HL-60/S4 treated with retinoic acid at 250 ng/mL for 4 days and 3 days (cell line): ENCODE results near the gene TMEM60.
"Not testable (repeated sequence)": the region's sequence is repeated elsewhere in the genome, so short reads cannot be mapped to it uniquely, and the experiment has no call there.

ENCODE experiments used
- in situ Hi-C: fragments of 300-500 bp; cut with MboI; formaldehyde crosslinking; loops from 2 replicates; pipeline ENCODE4 v1.7.0; 2022; ENCODE audit warnings: low sequenced_read_pairs

The TMEM60 gene

DNA sequence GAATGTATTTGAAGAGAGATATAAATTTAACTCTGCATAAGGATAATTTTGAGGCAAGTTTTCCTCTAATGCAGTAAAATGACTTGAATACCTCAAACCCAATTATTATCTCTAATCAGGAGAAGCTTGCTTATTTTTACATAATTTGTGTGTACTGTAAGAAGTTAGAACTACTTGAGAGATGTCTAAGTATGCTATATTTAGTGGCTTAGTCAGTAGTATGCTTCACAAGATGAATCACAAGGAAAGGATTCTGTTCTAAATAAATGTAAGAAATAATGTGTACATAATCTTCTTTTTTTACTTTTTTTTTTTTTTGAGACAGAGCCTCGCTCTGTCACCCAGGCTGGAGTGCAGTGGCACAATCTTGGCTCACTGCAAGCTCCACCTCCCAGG is 14.1 kb upstream of the TMEM60 start:
- in situ Hi-C loops, result no loop called here

DNA sequence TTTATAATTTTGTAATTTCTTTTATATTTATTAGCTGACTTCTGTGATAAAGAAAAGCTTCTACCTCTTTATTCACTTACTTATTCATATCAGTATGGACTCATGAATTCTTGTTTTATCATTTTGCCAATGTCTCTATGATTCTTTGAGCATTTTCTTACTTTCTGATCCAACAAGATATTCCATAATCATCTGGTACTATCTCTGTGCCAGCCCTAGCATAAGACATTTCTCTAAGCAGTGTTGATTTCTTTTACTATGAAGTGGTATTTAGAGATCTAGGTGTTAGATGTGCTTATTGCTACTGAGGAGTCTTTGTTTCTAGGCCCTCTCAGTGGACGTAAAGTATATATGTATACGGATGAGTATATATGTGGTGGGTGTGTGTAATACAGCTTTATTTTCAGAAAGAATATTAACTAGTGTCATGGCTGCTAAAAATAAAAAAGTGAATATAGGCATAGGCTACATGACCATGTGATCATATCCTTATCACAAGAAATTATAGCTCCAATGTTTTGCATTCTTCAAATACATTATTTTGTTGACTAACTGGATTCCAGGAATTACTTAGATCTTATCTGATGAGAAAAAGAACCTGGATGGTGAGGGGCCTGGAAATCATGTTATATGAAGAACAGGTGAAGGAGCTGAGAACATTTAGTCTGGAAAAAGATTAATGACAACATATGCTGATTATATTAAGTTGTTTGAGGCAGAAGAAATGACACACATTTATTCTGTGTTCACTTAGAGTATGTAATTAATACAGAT is 13.5 kb upstream of the TMEM60 start:
- in situ Hi-C loops, result no loop called here

DNA sequence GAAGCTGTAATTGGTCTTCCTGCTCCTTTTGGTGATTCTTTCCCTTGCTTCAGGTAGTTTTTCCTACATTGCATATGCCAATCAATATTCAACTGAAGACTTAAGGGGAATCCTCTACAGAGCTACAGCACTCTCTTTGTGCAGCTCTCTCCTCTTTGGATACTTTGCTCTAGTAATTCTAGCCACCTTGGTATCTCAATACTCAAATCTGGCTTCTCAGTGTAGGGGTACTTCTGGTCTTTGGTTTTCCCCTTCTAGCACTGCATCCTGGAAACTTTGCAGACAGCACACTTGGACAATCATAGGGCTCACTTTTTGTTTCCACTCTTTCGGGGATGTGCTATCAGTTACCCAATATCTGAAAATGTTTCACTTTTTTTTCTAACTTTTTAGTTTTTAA is 10.3 kb upstream of the TMEM60 start:
- in situ Hi-C loops, result no loop called here

DNA sequence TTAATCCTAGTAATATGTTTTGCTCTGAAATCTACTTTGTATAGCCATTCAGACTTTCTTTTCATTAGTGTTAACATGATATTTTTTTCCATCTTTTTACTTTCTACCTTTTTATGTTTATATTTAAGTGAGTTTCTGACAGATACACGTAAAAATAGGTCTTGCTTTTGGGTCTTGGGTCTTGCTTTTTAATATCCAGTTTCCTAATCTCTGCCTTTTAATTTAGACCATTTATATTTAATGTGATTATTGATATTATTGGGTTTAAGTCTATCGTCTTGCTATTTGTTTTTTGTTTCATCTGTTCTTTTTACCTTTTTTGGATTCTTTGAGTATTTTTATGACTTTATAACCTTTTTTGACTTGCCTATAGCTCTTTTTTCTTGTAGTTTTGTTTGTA is 8.2 kb upstream of the TMEM60 start:
- in situ Hi-C loops, result no loop called here

DNA sequence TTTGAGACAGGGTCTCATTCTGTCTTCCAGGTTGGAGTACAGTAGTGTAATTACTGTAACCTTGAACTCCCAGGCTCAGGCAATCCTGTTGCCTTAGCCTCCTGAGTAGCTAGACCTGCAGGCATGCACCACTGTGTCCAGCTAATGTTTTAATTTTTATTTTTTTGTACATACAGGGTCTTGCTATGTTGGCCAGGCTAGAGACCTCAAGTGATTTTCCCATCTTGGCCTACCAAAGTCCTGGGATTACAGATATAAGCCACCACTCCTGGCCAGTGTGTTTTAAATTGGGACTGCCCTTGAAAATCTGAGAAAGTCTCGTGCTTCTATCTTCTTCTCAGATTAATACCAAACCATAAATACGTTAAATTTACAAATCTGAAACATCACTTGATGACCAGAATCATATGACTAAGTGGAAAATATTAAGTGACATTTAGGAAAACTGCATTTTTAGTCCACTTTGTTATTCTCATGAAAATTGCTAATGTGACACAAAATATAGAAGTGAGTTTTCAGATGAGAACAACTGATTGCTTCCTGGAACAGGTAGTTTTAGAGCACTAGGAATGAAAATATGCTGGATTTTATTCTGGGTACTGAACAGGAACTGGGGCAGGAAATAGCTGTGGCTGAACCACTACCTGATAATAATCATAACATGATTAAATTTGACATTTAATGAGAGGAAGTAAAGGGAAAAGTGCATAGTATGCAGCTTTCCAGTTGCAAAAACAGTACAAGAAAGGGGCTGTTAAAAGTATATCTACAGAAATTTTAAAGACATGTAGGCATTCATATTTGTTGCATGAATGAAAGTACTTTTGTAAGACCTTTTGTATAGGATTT is 4.5 kb upstream of the TMEM60 start:
- in situ Hi-C loops, result no loop called here

DNA sequence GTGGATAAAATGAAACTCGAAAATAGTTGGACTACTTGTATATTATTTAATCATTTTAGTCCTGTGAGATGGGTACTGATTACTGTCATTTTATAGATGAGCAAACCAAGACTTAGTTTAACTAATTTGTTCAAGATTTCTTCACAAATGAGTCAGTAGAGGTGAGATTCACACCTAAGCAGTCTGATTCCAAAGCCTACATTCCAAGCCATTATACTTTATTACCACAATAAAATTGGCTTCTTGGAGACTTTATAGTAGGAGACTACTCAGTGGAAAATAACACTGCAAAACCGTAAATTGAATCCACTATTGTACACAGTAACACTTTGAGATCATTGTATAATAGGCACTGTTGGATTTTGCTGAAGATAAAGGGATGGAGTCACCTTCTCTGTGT is 2.5 kb upstream of the TMEM60 start:
- in situ Hi-C loops, result no loop called here

DNA sequence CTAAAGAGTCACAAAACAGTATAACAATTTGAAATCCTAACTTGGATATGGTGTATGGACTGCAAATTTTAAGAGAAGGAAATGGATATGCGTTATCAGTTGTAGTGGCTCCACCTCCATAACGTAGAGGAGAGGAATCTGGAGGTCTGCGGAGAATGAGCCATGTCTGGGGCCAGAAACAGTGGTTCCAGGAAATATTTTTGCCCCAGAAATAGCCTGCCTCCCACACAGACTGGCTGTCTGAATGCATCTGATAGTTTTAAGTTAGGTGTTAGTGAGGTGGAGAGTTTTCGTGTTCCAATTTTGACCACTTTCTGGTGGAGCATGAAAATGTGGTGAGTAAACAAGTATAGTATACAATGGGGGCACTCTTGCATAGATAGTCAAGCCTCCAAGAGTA is 1.9 kb upstream of the TMEM60 start:
- in situ Hi-C loops, result no loop called here

GRCh38 chr7:77799078-77799964 is 1.1 kb upstream of the TMEM60 start:
- in situ Hi-C loops, result no loop called here

GRCh38 chr7:77797734-77798393 is 370 bp downstream of the TMEM60 start:
- in situ Hi-C loops, result no loop called here

DNA sequence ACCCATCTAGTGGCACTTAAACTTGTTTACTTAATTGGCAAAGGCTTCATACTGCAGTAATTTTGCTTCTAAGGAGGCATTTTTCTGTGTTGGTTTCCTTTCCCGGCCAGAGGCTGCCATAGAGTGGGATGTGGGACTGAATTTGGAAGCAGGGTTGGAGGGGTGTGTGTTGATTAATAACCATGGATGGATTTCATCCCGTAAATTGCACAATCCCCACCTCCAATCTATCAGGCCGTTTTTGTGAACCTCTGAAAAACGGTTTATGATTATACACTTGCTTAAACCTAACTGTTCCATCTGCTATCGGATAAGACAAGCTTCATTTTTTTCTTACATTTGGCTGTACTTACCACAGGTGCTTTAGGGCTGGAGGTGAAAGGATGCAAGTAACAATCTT is 1.3 kb downstream of the TMEM60 start:
- in situ Hi-C loops, result no loop called here

DNA sequence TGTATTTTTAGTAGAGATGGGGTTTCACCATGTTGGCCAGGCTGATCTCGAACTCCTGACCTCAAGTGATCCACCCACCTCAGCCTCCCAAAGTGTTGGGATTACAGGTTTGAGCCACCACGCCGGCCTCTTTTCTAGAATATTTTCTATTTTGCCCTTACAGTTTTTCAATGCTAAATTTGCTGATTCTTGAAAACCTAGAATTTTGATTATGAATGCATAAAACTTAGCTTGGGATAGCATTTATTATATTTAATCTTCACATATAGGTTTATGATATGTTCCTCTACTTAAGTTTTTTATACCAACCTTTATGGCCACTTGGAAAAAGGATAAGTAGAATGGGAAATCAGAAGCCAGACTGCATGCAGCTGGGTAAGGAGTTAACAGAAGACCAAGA is 2.1 kb downstream of the TMEM60 start:
- in situ Hi-C loops, result no loop called here

GRCh38 chr7:77794000-77794399 is 4.2 kb downstream of the TMEM60 start:
- in situ Hi-C loops, result no loop called here

DNA sequence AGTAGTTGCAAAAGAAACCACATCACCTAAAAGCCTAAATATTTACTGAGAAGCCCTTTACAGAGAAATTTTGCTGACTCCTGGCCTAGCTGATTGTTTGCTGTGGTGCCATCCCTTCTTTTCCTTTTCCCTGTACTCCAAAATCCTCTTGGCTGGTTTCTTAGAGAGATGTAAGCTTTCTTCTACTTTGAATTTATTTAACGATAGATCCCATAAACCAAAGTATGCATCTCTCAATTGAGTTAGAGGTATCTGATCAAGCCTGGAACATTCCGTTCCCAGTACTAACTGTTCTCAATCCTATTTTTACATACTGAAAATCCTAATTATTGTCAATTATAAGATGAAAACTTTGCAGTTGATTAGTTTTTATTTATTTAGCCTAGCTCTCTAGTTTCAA is 6.3 kb downstream of the TMEM60 start:
- in situ Hi-C loops, result no loop called here

GRCh38 chr7:77791336-77791735 is 6.9 kb downstream of the TMEM60 start:
- in situ Hi-C loops, result no loop called here

GRCh38 chr7:77788327-77788902 is 9.8 kb downstream of the TMEM60 start:
- in situ Hi-C loops, result no loop called here

- in situ Hi-C loops, result no loop called here
These were observed 11.5 kb downstream of the TMEM60 start for GRCh38 chr7:77786741-77787140.

DNA sequence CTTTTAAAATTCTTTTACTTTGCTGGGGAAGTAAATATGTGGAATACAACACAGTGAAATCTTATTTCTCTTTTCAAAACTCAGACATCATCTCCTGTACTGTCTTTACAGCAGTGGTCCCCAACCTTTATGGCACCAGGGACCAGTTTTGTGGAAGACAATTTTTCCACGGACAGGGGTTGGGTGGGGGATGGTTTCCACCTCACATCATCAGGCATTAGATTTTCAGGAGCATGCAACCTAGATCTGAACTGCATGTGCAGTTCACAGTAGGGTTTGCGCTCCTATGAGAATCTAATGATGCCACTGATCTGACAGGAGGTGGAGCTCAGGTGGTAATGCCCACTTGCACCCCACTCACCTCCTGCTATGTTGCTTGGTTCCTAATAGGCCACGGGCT is 12.2 kb downstream of the TMEM60 start:
- in situ Hi-C loops, result no loop called here

DNA sequence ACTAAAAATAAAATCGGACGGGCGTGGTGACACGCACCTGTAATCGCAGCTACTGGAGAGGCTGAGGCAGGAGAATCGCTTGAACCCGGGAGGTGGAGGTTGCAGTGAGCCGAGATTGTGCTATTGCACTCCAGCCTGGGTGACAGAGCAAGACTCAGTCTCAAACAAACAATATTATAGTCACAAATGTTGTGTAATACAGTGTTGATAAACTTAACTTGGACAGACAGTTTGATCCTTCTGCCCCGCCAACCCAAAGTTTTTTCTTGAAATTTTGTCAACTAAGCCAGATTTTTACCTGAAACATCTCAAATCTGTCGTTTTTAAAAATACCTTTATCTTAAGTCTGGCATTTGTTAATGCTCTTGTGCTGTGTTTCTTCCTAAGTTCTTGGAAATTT is 13.8 kb downstream of the TMEM60 start:
- in situ Hi-C loops, result not testable (repeated sequence)

DNA sequence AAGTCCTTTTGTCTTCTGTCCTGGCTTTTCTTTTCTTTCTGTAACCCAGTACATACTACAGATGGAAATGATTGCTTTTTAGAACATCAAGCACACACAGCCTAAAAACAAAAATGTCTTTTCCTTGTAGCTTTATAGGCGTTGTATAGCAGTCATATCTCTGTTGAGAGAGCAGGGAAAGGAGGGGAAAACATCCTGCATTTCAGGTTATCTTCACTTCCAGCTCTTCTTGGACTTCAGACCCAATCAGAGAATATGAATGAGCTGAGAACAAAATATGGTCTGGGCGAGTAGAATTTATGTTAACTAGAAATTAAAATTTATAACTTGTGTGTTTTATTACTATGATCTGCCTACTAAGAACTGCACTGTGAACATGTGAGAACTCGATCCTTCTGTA is 14.7 kb downstream of the TMEM60 start:
- in situ Hi-C loops, result no loop called here

DNA sequence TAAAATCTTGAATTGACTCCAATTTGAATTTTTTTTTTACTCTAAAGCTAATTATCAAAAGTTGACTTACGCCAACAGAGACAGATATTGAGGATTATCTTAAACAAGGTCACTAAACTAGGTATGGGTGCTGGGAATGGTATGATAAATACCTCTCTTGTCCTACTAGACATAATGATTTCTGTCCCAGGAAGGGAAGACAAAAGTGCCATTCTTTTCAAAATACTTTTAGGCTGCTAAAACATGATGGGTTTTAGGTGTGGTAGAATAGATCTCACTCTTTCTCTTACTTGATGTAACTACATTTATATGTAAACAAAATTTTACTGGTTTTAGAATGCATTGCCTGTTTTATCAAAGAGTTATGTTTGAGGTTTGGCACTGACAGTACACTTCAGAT is 15.1 kb downstream of the TMEM60 start:
- in situ Hi-C loops, result no loop called here
